PC-3 (cell line): Measurements from ENCODE around the gene SPRN. TPM values are rescaled to one million over a fixed set of nuclear protein-coding genes. Genes with fewer than 3 reads are reported as not detected.

ENCODE experiments used
- ATAC-seq: fragments of 200-7000 bp; cut with Tn5 transposase; 2 replicates; pipeline ENCODE4 v1.9.1; 2020; ENCODE audit warnings: mild to moderate bottlenecking, moderate library complexity
- BruUV-seq: library from RNA; stranded (reverse); fragments of 400-500 nt; replicated peaks from 2 replicates; lab custom pipeline; 2021; lab: Mats Ljungman, UMichigan
- CTCF ChIA-PET: fragments of 300-600 bp; sonication (Branson Sonifier 250); formaldehyde crosslinking; loops from one replicate; lab custom pipeline; 2022; ENCODE audit warnings: antibody characterized with exemption; lab: Charles Lee
- POLR2A ChIA-PET: fragments of 300-600 bp; sonication (Branson Sonifier 250); formaldehyde crosslinking; loops from one replicate; lab custom pipeline; 2022; ENCODE audit warnings: antibody characterized with exemption; ENCODE audit not compliant: unreplicated experiment; lab: Charles Lee
- DNase-seq: peaks from one replicate; pipeline ENCODE4 v3.0.0-alpha.2; 2015
- H2AFZ ChIP-seq: fragments of 300-600 bp; sonication (generic); 2 replicates; pipeline ENCODE4 v1.6.0; 2016; ENCODE audit warnings: antibody characterized with exemption, low read length
- H3F3A ChIP-seq: fragments of 300-600 bp; sonication (generic); one replicate; pipeline ENCODE4 v1.6.0; 2017; ENCODE audit warnings: antibody characterized with exemption, low read length, control low read depth, mild to moderate bottlenecking; ENCODE audit not compliant: unreplicated experiment
- H3K27ac ChIP-seq: fragments of 300-600 bp; sonication (generic); 2 replicates; pipeline ENCODE4 v1.5.1; 2016; ENCODE audit warnings: mild to moderate bottlenecking, low read length
- H3K27me3 ChIP-seq: fragments of 300-600 bp; sonication (generic); 2 replicates; pipeline ENCODE4 v1.6.1; 2016; ENCODE audit warnings: low read length, mixed read lengths
- H3K36me3 ChIP-seq: fragments of 300-600 bp; sonication (generic); 2 replicates; pipeline ENCODE4 v1.6.1; 2016; ENCODE audit warnings: low read depth, mixed run types, low read length, mixed read lengths
- H3K4me1 ChIP-seq: fragments of 300-600 bp; sonication (generic); 2 replicates; pipeline ENCODE4 v1.5.1; 2016; ENCODE audit warnings: low read length; ENCODE audit not compliant: insufficient read depth
- H3K4me2 ChIP-seq: fragments of 300-600 bp; sonication (generic); 2 replicates; pipeline ENCODE4 v1.6.0; 2016; ENCODE audit warnings: low read length
- H3K4me3 ChIP-seq: fragments of 300-600 bp; sonication (generic); 2 replicates; pipeline ENCODE4 v1.5.1; 2016; ENCODE audit warnings: mild to moderate bottlenecking, low read length, mixed read lengths
- H3K79me2 ChIP-seq: fragments of 300-600 bp; sonication (generic); 2 replicates; pipeline ENCODE4 v1.6.1; 2017; ENCODE audit warnings: low read length, mixed read lengths
- H3K9ac ChIP-seq: fragments of 300-600 bp; sonication (generic); 2 replicates; pipeline ENCODE4 v1.6.0; 2016; ENCODE audit warnings: mild to moderate bottlenecking, low read length
- H3K9me2 ChIP-seq: fragments of 300-600 bp; sonication (generic); replicated peaks from 2 replicates; pipeline ENCODE4 v1.6.1; 2016; ENCODE audit warnings: mixed run types, low read length, mixed read lengths
- H3K9me3 ChIP-seq: fragments of 300-600 bp; sonication (generic); 2 replicates; pipeline ENCODE4 v1.6.1; 2016; ENCODE audit warnings: low read length, mixed read lengths
- H4K20me1 ChIP-seq: fragments of 300-600 bp; sonication (generic); 2 replicates; pipeline ENCODE4 v1.6.1; 2016; ENCODE audit warnings: low read length, mixed read lengths
- EZH2 ChIP-seq: fragments of 300-600 bp; sonication (generic); IDR thresholded peaks from one replicate; pipeline ENCODE4 v1.6.1; 2017; ENCODE audit warnings: antibody characterized with exemption, mild to moderate bottlenecking, low read length; ENCODE audit not compliant: unreplicated experiment
- EZH2phosphoT487 ChIP-seq: fragments of 300-600 bp; sonication (generic); IDR thresholded peaks from 2 replicates; pipeline ENCODE4 v1.6.1; 2018; ENCODE audit warnings: mild to moderate bottlenecking, antibody characterized with exemption, low read length, borderline replicate concordance
- intact Hi-C: fragments of 100-400 bp; cut with micrococcal nuclease; formaldehyde crosslinking; loops from 2 replicates; pipeline ENCODE4 v1.9.0; 2023
- total RNA-seq: library from RNA; depleted of rRNA; stranded (reverse); fragments of >200 nt; gene quantifications from 2 replicates; pipeline ENCODE4 v1.2.3, GENCODE V29; 2014
- TF ChIP-seq, protein P1 (sequence below): fragments of 300-600 bp; sonication (generic); conservative IDR thresholded peaks from 2 replicates; pipeline ENCODE4 v1.5.1; 2017; ENCODE audit warnings: antibody characterized with exemption, low read depth, mild to moderate bottlenecking, low read length

SPRN gene
- total RNA-seq, 1 experiment from 2014 or later, result not detected

DNA sequence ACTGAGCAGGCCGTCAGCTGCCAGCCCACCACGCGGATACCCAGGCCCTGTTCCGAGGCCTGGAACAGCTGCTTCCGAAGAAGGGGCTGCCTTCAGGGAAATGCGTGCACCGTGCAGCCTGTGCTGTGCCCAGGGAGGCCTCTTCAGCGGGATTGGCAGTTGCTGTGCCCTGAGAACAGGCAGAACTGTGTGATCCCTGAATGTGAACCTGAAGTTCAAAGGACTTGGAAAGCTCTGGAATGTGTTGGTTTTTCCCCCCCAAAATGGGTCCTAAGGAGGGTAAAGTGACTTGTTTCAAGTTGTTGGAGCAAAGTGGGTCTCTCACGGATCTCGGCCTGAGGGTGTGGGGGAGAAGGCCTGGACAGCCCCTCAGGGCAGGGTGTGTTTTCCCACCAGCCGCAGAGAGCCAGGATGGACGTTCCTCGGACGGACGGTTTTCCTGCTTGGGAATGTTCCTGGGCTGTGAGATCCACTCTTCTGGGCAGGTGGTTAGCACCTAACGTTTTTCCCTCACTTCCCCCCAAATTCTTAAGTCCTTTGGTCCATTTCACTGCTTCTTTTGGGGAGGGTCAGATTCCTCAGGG, 2.1 kb downstream of the SPRN start:
- Histone ChIP-seq H3K36me3 (no peaks in the 10 kb centered on the region), H4K20me1 (no peaks in the 10 kb centered on the region), H3K9me2 (no peaks in the 10 kb centered on the region), H3K27me3 (no peaks in the 10 kb centered on the region), H3K27ac (no peak overlapping the region), H2AFZ (no peak overlapping the region), H3K4me2 (no peak overlapping the region), H3K79me2 (no peaks in the 10 kb centered on the region), H3K4me1 (no peaks in the 10 kb centered on the region), H3F3A (no peaks in the 10 kb centered on the region), H3K9ac (no peak overlapping the region), H3K9me3 (no peaks in the 10 kb centered on the region), H3K4me3 (no peak overlapping the region)
- ATAC-seq (no peak), DNase-seq (no peak)
- no TSS peak for BruUV-seq
- ChIA-PET CTCF (no interaction called here), POLR2A (no interaction called here)
- intact Hi-C loops, result no loop called here
- TF ChIP-seq EZH2, result no peak
- TF ChIP-seq, protein P1, sequence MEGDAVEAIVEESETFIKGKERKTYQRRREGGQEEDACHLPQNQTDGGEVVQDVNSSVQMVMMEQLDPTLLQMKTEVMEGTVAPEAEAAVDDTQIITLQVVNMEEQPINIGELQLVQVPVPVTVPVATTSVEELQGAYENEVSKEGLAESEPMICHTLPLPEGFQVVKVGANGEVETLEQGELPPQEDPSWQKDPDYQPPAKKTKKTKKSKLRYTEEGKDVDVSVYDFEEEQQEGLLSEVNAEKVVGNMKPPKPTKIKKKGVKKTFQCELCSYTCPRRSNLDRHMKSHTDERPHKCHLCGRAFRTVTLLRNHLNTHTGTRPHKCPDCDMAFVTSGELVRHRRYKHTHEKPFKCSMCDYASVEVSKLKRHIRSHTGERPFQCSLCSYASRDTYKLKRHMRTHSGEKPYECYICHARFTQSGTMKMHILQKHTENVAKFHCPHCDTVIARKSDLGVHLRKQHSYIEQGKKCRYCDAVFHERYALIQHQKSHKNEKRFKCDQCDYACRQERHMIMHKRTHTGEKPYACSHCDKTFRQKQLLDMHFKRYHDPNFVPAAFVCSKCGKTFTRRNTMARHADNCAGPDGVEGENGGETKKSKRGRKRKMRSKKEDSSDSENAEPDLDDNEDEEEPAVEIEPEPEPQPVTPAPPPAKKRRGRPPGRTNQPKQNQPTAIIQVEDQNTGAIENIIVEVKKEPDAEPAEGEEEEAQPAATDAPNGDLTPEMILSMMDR, result no peak
- TF ChIP-seq EZH2phosphoT487, result no peak

DNA sequence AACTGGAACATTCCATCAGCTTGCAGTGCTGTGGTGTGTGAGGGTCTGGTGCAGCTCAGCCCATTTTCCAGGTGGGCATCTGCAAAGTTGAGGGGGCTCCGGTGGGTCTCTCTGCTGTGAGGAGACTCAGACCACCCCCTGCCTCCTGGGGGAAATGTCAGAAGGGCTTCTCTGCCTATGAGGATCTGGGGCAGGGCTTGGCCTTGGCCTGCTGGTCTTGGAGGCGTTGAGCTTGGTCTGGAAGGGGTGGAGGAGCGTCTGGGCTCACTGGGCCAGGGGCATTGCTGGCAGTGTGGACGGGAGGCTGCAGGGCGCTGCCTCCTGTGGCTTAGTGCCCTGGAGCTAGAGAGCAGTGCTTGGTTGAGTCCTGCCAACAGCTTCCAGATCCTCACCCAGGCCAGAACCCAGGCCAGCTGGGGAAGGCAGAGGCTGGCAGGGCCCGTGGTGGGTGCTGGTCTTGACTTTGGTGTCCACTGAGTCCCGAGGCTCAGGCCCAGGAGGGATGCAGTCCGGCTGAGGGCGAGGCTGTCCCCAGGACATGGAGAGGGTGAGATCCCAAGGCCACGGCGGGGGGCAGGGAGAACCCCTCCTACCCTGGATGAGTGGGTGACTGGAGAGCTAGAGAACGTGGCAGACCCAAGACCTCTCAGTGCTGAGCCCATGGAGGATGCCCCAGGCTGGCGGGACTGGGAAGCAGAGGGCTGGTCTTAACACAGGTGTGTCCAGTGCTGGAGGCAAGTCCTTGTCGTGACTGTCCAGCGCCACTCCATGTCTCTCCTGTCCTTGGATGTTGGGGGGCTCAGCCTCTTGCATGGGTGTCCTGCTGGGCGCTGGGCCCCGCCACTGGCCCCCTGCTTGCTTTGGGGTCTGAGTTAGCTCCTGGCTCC, 2.8 kb downstream of the SPRN start:
- POLR2A ChIA-PET, result no interaction called here
- Histone ChIP-seq H3K9me2 (no peaks in the 10 kb centered on the region), H3K9ac (no peak overlapping the region), H3K4me3 (no peak overlapping the region), H2AFZ (no peak overlapping the region), H3K9me3 (no peaks in the 10 kb centered on the region), H3K27ac (no peak overlapping the region), H3K36me3 (no peaks in the 10 kb centered on the region), H3K4me2 (no peak overlapping the region), H3K79me2 (no peaks in the 10 kb centered on the region), H3K27me3 (no peaks in the 10 kb centered on the region), H3K4me1 (no peaks in the 10 kb centered on the region), H4K20me1 (no peaks in the 10 kb centered on the region), H3F3A (no peaks in the 10 kb centered on the region)
- BruUV-seq, result no TSS peak
- TF ChIP-seq EZH2phosphoT487 (no peak), EZH2 (no peak)
- TF ChIP-seq, protein P1, result no peak
- CTCF ChIA-PET, result no interaction called here
- ATAC-seq, result no peak
- DNase-seq, result no peak
- intact Hi-C loops, result no loop called here

DNA sequence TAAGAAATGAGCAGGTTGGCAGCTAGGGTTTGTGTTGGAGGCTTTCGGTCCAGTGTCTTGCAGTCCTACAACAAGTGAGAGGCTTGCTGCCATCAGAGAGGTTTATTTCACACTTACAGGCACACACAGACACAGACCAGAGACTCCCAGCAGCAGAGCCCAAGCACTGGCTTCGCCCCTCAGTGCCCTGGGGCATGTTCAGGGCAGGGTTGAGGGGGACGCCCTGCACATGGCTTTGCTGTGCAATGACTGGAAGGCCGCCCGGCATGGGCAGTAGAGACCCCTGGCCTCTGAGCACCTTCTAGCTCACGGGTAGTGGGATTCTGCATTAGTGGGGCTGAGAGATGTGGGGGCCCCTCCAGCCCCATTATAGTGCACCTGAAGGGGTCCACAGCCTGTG, 3.8 kb downstream of the SPRN start:
- no peaks in the 10 kb centered on the region for H3K36me3 ChIP-seq
- H3K79me2 ChIP-seq, result no peaks in the 10 kb centered on the region
- no peak overlapping the region for H3K9ac ChIP-seq
- POLR2A ChIA-PET, result no interaction called here
- H2AFZ ChIP-seq, result no peak overlapping the region
- no peaks in the 10 kb centered on the region for H3K9me2 ChIP-seq
- no peaks in the 10 kb centered on the region for H4K20me1 ChIP-seq
- no peaks in the 10 kb centered on the region for H3K9me3 ChIP-seq
- no peaks in the 10 kb centered on the region for H3K27me3 ChIP-seq
- ATAC-seq (no peak), DNase-seq (no peak)
- H3K4me1 ChIP-seq, result no peaks in the 10 kb centered on the region
- CTCF ChIA-PET, result no interaction called here
- TF ChIP-seq EZH2phosphoT487, result no peak
- TF ChIP-seq, protein P1, result no peak
- no peak for TF ChIP-seq EZH2
- intact Hi-C loops, result no loop called here
- H3F3A ChIP-seq, result no peaks in the 10 kb centered on the region
- H3K27ac ChIP-seq, result no peak overlapping the region
- H3K4me2 ChIP-seq, result no peak overlapping the region
- no TSS peak for BruUV-seq
- no peak overlapping the region for H3K4me3 ChIP-seq
